ENCODE measurements around the gene PLA2G4A.

Gene PLA2G4A

GRCh38 chr1:186807163-186807562 lies 21.6 kb upstream of the PLA2G4A start:
- no peaks in the 10 kb centered on the region for H3K36me3 Mint-ChIP-seq (ENCODE audit: low read depth)
- no peaks in the 10 kb centered on the region for H3K27me3 Mint-ChIP-seq (ENCODE audit: low read depth)
- H3K27ac Mint-ChIP-seq = no peak overlapping the region
- H3K4me1 Mint-ChIP-seq (ENCODE audit: low read depth) = no peaks in the 10 kb centered on the region
- H3K9me3 Mint-ChIP-seq = no peaks in the 10 kb centered on the region
- H3K4me3 Mint-ChIP-seq = no peak overlapping the region

- Mint-ChIP-seq H3K27me3 (ENCODE audit: low read depth) (no peaks in the 10 kb centered on the region), H3K4me3 (no peak overlapping the region), H3K9me3 (no peaks in the 10 kb centered on the region), H3K36me3 (ENCODE audit: low read depth) (no peaks in the 10 kb centered on the region), H3K27ac (no peak overlapping the region), H3K4me1 (ENCODE audit: low read depth) (no peaks in the 10 kb centered on the region)
These were observed 16.9 kb upstream of the PLA2G4A start for GRCh38 chr1:186811892-186812291.

GRCh38 chr1:186812570-186812969 lies 16.2 kb upstream of the PLA2G4A start:
- H3K9me3 Mint-ChIP-seq = no peaks in the 10 kb centered on the region
- H3K36me3 Mint-ChIP-seq (ENCODE audit: low read depth) = no peaks in the 10 kb centered on the region
- H3K4me3 Mint-ChIP-seq = no peak overlapping the region
- no peaks in the 10 kb centered on the region for H3K27me3 Mint-ChIP-seq (ENCODE audit: low read depth)
- no peaks in the 10 kb centered on the region for H3K4me1 Mint-ChIP-seq (ENCODE audit: low read depth)
- no peak overlapping the region for H3K27ac Mint-ChIP-seq

GRCh38 chr1:186813420-186813819 lies 15.3 kb upstream of the PLA2G4A start:
- Mint-ChIP-seq H3K4me1 (ENCODE audit: low read depth) (no peaks in the 10 kb centered on the region), H3K9me3 (no peaks in the 10 kb centered on the region), H3K27me3 (ENCODE audit: low read depth) (no peaks in the 10 kb centered on the region), H3K27ac (no peak overlapping the region), H3K4me3 (no peak overlapping the region), H3K36me3 (ENCODE audit: low read depth) (no peaks in the 10 kb centered on the region)

- Mint-ChIP-seq H3K27me3 (ENCODE audit: low read depth) (peaks cover 4% of the 10 kb centered on the region), H3K27ac (no peak overlapping the region)
These were observed 9.6 kb upstream of the PLA2G4A start for GRCh38 chr1:186819126-186819525.

GRCh38 chr1:186819563-186819962 lies 9.2 kb upstream of the PLA2G4A start:
- Mint-ChIP-seq H3K9me3 (no peaks in the 10 kb centered on the region), H3K27me3 (ENCODE audit: low read depth) (peaks cover 4% of the 10 kb centered on the region), H3K4me1 (ENCODE audit: low read depth) (no peaks in the 10 kb centered on the region), H3K4me3 (no peak overlapping the region), H3K27ac (no peak overlapping the region), H3K36me3 (ENCODE audit: low read depth) (no peaks in the 10 kb centered on the region)

More at GRCh38 chr1:186819126-186819525, 9.6 kb upstream of the PLA2G4A start:
- H3K4me3 Mint-ChIP-seq = no peak overlapping the region
- H3K9me3 Mint-ChIP-seq = no peaks in the 10 kb centered on the region
- H3K36me3 Mint-ChIP-seq (ENCODE audit: low read depth) = no peaks in the 10 kb centered on the region
- no peaks in the 10 kb centered on the region for H3K4me1 Mint-ChIP-seq (ENCODE audit: low read depth)

- H3K36me3 Mint-ChIP-seq (ENCODE audit: low read depth) = no peaks in the 10 kb centered on the region
- H3K27me3 Mint-ChIP-seq (ENCODE audit: low read depth) = peaks cover 32% of the 10 kb centered on the region
- no peak overlapping the region for H3K27ac Mint-ChIP-seq
- no peaks in the 10 kb centered on the region for H3K9me3 Mint-ChIP-seq
- H3K4me1 Mint-ChIP-seq (ENCODE audit: low read depth) = peaks cover 6% of the 10 kb centered on the region
- H3K4me3 Mint-ChIP-seq = no peak overlapping the region
These were observed 1.2 kb downstream of the PLA2G4A start for GRCh38 chr1:186829686-186830587.

GRCh38 chr1:186831168-186831567 lies 2.4 kb downstream of the PLA2G4A start:
- H3K27ac Mint-ChIP-seq = no peak overlapping the region
- H3K4me1 Mint-ChIP-seq (ENCODE audit: low read depth) = peaks cover 6% of the 10 kb centered on the region
- no peaks in the 10 kb centered on the region for H3K36me3 Mint-ChIP-seq (ENCODE audit: low read depth)
- H3K9me3 Mint-ChIP-seq = no peaks in the 10 kb centered on the region
- no peak overlapping the region for H3K4me3 Mint-ChIP-seq
- peaks cover 30% of the 10 kb centered on the region for H3K27me3 Mint-ChIP-seq (ENCODE audit: low read depth)

- no peak overlapping the region for H3K27ac Mint-ChIP-seq
- H3K36me3 Mint-ChIP-seq (ENCODE audit: low read depth) = no peaks in the 10 kb centered on the region
- no peak overlapping the region for H3K4me3 Mint-ChIP-seq
- peaks cover 16% of the 10 kb centered on the region for H3K27me3 Mint-ChIP-seq (ENCODE audit: low read depth)
- no peaks in the 10 kb centered on the region for H3K4me1 Mint-ChIP-seq (ENCODE audit: low read depth)
- H3K9me3 Mint-ChIP-seq = no peaks in the 10 kb centered on the region
These were observed 5.7 kb downstream of the PLA2G4A start for GRCh38 chr1:186834399-186834958.

GRCh38 chr1:186835448-186835847 lies 6.7 kb downstream of the PLA2G4A start:
- Mint-ChIP-seq H3K27me3 (ENCODE audit: low read depth) (peaks cover 9% of the 10 kb centered on the region), H3K36me3 (ENCODE audit: low read depth) (no peaks in the 10 kb centered on the region), H3K4me3 (no peak overlapping the region), H3K27ac (no peak overlapping the region), H3K4me1 (ENCODE audit: low read depth) (no peaks in the 10 kb centered on the region), H3K9me3 (no peaks in the 10 kb centered on the region)

- Mint-ChIP-seq H3K4me3 (no peak overlapping the region), H3K27ac (no peak overlapping the region), H3K4me1 (ENCODE audit: low read depth) (no peaks in the 10 kb centered on the region), H3K36me3 (ENCODE audit: low read depth) (no peaks in the 10 kb centered on the region), H3K9me3 (no peaks in the 10 kb centered on the region), H3K27me3 (ENCODE audit: low read depth) (peaks cover 6% of the 10 kb centered on the region)
These were observed 9.1 kb downstream of the PLA2G4A start for GRCh38 chr1:186837806-186838205.

- Mint-ChIP-seq H3K27me3 (ENCODE audit: low read depth) (peaks cover 6% of the 10 kb centered on the region), H3K27ac (no peak overlapping the region), H3K36me3 (ENCODE audit: low read depth) (no peaks in the 10 kb centered on the region), H3K4me3 (no peak overlapping the region), H3K4me1 (ENCODE audit: low read depth) (no peaks in the 10 kb centered on the region), H3K9me3 (no peaks in the 10 kb centered on the region)
These were observed 9.8 kb downstream of the PLA2G4A start for GRCh38 chr1:186838380-186839040.

- H3K27me3 Mint-ChIP-seq (ENCODE audit: low read depth) = peaks cover 3% of the 10 kb centered on the region
- no peaks in the 10 kb centered on the region for H3K36me3 Mint-ChIP-seq (ENCODE audit: low read depth)
- H3K4me3 Mint-ChIP-seq = no peak overlapping the region
- no peaks in the 10 kb centered on the region for H3K9me3 Mint-ChIP-seq
- H3K4me1 Mint-ChIP-seq (ENCODE audit: low read depth) = no peaks in the 10 kb centered on the region
- H3K27ac Mint-ChIP-seq = no peak overlapping the region
These were observed 10.3 kb downstream of the PLA2G4A start for GRCh38 chr1:186839041-186839400.

- H3K27me3 Mint-ChIP-seq (ENCODE audit: low read depth) = peaks cover 3% of the 10 kb centered on the region
- no peak overlapping the region for H3K27ac Mint-ChIP-seq
- no peaks in the 10 kb centered on the region for H3K9me3 Mint-ChIP-seq
- no peak overlapping the region for H3K4me3 Mint-ChIP-seq
- no peaks in the 10 kb centered on the region for H3K4me1 Mint-ChIP-seq (ENCODE audit: low read depth)
- H3K36me3 Mint-ChIP-seq (ENCODE audit: low read depth) = no peaks in the 10 kb centered on the region
These were observed 12.8 kb downstream of the PLA2G4A start for GRCh38 chr1:186841599-186841998.

- Mint-ChIP-seq H3K36me3 (ENCODE audit: low read depth) (no peaks in the 10 kb centered on the region), H3K9me3 (no peaks in the 10 kb centered on the region), H3K4me1 (ENCODE audit: low read depth) (no peaks in the 10 kb centered on the region), H3K27ac (no peak overlapping the region), H3K27me3 (ENCODE audit: low read depth) (peaks cover 3% of the 10 kb centered on the region), H3K4me3 (no peak overlapping the region)
These were observed 13.8 kb downstream of the PLA2G4A start for GRCh38 chr1:186842547-186842946.
